Vein endothelial cell (primary cell): ENCODE measurements around the gene PLEKHM2. TPM values are rescaled to one million over a fixed set of nuclear protein-coding genes. Genes with fewer than 3 reads are reported as not detected.

Experiments used
- small RNA-seq: library from RNA; depleted of rRNA; stranded (forward); fragments of <200 nt; gene quantifications from one replicate; pipeline ENCODE3, GENCODE V24; 2012
- total RNA-seq: library from RNA; depleted of rRNA; stranded (reverse); fragments of >200 nt; gene quantifications from 2 replicates; pipeline ENCODE4 v1.2.3, GENCODE V29; 2012

PLEKHM2 gene
- total RNA-seq = 62.9 and 79.4 TPM in 2 replicates

GRCh38 chr1:15684042-15684461, at the start of gene PLEKHM2:
Gene PLEKHM2, plus strand, starts transcription at chr1:15684320. Its CDS starts 239 bp downstream, at chr1:15684559.

GRCh38 chr1:15736038-15736891, 52.1 kb downstream of the PLEKHM2 start, which contains the start of gene SLC25A34:
Gene SLC25A34, plus strand, starts transcription at chr1:15736258. Its CDS starts 228 bp downstream, at chr1:15736486.

DNA sequence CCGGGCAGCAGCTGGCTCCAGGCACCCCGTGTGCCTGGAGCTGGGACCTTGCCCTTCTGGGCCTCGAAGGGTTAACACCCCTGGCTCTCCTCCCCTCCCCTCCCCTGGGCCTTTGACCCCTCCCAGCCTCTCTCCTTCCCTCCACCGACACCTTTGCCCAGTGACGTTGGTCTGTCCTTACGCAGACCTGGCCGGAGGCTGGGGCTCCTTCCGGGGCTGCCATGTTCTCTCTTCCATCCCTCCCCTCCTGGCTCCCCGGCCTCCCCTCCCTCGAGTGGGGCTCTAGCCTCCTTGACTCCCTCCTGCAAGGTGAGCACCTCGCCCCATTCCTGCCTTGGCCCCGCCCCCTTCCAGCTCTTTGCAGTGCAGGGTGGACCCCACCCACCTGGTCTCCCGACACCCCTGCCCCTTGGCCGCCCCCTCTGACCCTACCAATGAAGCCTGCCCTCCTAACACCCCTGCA, 58.2 kb downstream of the PLEKHM2 start, which contains the start of gene TMEM82:
Gene TMEM82 (plus strand): TSS at position 161 of the 463 bp plus-strand sequence. CDS start 61 bp downstream, at position 222.

GRCh38 chr1:15758343-15758931, 74.3 kb downstream of the PLEKHM2 start, which contains the start of gene FBLIM1:
Gene FBLIM1, plus strand, starts transcription at chr1:15758795. Its CDS starts 6,189 bp downstream, at chr1:15764984.

Small RNAs within 50 kb of the gene (small RNA-seq; reads per million reads assigned to genes)
- gene AL121992.2 = not detected

Other genes with a start within 250 kb of the PLEKHM2 start
- under 0.01 TPM in 1 of 2 replicates, not detected in the other for gene CTRC, start 245.9 kb upstream of the PLEKHM2 start, total RNA-seq
- not detected in 2 replicates for gene CELA2A, start 227.6 kb upstream of the PLEKHM2 start, total RNA-seq
- not detected in 2 replicates for gene CELA2B, start 208.2 kb upstream of the PLEKHM2 start, total RNA-seq
- gene CASP9, start 160.1 kb upstream of the PLEKHM2 start, total RNA-seq = 6.3 and 8.5 TPM in 2 replicates
- gene DNAJC16, start 157.5 kb upstream of the PLEKHM2 start, total RNA-seq = 19.3 and 24.5 TPM in 2 replicates
- 1.3 TPM in 2 replicates for gene AGMAT, start 99.3 kb upstream of the PLEKHM2 start, total RNA-seq
- 25.2 and 30.3 TPM in 2 replicates for gene DDI2, start 66.9 kb upstream of the PLEKHM2 start, total RNA-seq
- gene SLC25A34, start 51.9 kb downstream of the PLEKHM2 start, total RNA-seq = 0.33 and 1.1 TPM in 2 replicates
- gene TMEM82, start 58.2 kb downstream of the PLEKHM2 start, total RNA-seq = not detected in 2 replicates
- 365 and 655 TPM in 2 replicates for gene FBLIM1, start 74.5 kb downstream of the PLEKHM2 start, total RNA-seq
- 1.6 and 1.8 TPM in 2 replicates for gene UQCRHL, start 123.3 kb downstream of the PLEKHM2 start, total RNA-seq
- gene SPEN, start 163.4 kb downstream of the PLEKHM2 start, total RNA-seq = 33.0 and 34.6 TPM in 2 replicates